ENCODE data around the gene HMGB4. TPM values are rescaled to one million over a fixed set of nuclear protein-coding genes. Genes with fewer than 3 reads are reported as not detected.

HMGB4 gene
- total RNA-seq, 2 donors from 2014 or later = not detected

DNA sequence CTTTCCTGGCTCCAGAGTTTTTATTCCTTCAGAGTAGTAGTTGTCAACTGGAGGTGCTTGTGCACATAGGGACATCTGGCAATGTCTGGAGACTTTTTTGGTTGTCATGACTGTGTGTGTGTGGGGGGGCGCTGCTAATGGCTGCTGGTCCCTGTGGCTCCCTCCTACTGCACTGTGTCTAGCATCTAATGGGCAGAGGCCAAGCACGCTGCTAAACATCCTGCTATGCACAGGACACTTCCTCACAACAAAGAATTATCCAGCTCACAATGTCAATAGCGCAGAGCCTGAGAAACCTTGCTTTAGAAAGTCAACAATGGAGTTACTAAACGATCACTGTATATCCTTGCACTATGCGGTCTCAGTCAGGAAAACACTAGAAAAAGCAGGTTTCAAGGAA is 19.7 kb upstream of the HMGB4 start:
- intact Hi-C loops (cut with DNase I) = no loop called here
- no peak for DNase-seq (ENCODE audit: low spot score)

DNA sequence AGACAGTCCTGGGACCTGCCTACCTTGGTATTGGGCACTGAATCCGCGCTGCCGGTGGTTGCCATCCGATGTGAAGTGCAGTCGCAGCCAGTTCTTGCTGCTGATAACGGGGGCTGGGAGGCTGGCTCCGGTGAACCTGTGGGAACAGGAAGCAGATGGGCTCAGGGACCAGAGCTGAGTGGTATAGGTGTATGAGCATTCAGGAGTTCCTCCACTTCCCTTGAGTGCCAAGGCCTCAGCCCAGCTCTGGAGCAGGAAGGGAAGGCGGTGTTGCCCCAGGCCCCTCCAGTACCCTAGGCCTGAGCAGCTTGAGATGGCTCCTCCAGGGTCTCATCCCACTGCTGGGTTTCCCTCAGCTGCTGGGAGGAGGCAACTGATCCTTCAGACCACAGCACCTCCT is 17.0 kb upstream of the HMGB4 start:
- DNase-seq (ENCODE audit: low spot score) = no peak
- intact Hi-C loops (cut with DNase I) = no loop called here

DNA sequence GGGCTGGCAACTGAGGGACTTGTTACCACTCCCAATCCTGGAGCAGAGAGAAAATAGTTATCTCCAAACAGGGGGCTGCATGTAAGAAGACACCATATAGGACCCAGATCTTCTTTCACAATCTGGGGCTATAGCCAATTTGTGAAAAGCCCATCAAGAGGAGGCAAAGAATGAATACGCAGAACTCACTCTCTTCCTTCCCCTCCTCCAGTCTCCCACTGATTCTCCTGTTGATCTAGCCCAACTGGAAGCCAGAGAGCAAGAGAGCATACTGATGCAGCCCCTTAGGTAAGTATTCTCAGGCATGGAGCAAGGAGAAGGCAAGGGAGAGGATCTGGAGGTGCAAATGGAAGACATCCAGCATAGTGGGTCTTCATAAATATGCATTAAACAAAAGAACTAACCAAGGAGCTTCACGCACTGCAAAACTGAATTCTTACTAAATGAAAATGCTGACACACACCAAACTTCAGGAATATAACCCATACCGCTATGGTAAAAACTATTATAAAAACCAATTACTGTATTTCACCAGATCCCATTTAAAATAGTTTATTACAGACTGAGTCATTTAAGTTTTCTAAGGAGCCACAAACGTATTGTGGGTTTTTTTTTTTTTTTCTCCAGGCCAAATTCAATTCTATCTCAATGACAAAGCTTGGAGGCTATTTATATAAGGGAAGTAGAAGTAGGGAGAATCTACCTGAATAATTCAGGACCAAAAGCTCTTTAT is 15.5 kb upstream of the HMGB4 start:
- DNase-seq (ENCODE audit: low spot score) = no peak
- intact Hi-C loops (cut with DNase I) = no loop called here

DNA sequence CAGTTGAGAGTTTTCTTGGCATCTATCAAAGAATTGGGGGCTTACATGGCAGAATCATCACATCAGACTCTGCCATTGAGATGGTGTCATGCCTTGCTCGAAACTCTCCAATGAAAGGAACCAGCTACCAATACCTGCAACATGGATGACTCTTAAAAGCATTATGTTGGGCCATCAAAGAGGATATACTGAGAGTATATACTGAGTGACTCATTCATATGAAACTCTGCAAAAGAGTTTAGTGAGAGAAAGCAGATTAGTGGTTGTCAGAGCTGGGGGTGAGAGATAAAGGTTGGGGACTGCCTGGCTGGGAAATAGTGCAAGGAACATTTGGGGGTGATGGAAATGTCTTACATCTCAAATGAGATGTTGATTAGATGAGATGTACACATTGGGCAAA is 14.7 kb upstream of the HMGB4 start:
- intact Hi-C loops (cut with DNase I) = no loop called here
- no peak for DNase-seq (ENCODE audit: low spot score)

DNA sequence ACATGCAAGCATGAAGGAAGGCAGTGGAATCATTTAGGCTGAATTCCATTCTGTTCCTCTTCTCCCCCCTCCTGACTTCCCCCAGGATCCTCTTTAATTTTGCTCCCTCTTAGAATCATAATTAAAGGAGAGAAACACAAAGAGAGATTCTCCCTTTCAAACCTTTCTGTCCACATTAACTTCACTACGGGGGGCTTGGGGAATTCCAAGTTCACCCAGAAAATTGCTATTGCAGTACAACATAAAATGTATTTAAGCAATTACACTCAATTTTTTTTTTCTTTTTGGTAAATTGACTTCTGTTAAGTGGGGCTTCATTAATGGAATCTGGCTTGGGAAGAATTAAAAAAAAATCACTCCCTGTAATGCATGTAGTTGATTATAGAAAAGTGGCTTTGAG is 13.4 kb upstream of the HMGB4 start:
- intact Hi-C loops (cut with DNase I) = no loop called here

DNA sequence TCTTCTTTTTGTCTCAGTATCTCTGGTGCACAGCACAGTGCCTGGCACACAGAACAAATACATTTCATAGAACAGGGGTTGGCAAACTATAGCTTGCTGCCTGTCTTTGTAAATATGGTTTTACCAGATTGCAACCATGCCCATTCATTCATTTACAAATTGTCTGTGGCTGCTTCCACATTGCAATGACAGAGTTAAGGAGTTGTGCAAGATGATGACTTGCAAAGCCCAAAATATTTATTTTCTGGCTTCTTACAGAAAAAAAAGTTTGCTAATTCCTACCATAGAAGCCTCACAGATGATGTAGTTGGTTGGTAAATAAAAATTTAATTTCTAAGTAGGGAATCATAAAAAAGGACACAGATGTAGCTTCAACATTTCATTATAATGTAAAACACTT is 11.2 kb upstream of the HMGB4 start:
- DNase-seq (ENCODE audit: low spot score) = no peak
- intact Hi-C loops (cut with DNase I) = no loop called here

More for the DNA sequence above, 13.4 kb upstream of the HMGB4 start:
- DNase-seq (ENCODE audit: low spot score) = no peak

DNA sequence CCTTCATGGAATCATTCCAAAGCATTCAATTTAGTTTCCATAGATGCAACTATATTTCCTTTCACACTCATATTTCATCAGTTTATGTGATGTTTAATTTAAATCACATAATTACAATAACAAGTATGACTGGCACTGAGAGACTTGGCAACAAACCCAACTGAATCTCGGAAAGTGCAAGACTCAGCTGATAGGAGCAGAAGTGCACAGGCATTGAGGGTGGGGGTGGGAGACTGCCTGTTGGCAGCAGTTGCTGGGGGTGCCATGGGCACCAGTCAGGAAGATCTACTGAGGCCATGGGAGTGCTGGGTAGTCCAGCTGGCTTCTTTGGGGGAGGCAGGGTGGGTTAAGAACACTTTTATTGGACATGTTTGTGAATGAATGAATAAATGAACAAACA is 10.4 kb upstream of the HMGB4 start:
- intact Hi-C loops (cut with DNase I) = no loop called here
- DNase-seq (ENCODE audit: low spot score) = no peak

DNA sequence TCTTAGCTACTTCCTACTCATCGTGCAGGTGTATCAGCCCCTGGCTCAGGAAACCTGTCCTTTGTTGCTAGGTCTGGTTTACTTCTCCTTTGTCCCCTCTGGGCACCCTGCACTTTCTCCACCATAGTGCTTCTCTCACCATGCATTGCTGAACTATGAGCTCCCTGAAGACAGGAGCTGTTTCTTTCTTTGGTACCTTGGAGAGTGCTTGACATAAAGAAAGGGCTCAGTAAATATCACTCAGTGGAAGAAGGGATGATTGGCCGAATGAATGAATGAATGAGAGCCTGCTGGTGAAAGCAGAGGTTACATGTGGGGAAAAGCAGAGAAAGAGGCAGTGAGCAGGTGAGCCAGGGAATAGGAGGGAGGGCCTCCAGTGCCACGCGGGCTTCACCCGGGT is 9.8 kb upstream of the HMGB4 start:
- no peak for DNase-seq (ENCODE audit: low spot score)
- intact Hi-C loops (cut with DNase I) = no loop called here

DNA sequence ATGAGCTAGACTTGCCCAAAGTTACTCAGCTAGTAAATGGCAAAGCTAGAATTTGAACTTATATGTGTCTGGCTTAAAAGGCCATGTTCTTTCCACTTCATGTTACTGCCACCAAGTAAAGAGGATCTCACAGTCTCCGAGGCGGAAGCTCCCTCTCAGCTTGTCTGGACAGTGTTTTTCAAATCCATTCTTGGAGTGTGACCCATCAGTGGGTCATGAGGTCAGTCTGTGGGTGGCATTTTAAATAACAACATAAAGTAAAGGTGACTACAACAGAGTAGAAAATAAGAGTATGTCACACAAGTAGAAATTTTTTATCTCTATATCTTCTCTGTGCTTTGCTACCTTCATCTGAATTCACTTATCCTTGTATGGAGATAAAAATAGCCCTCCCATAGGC is 3.2 kb upstream of the HMGB4 start:
- intact Hi-C loops (cut with DNase I) = no loop called here
- no peak for DNase-seq (ENCODE audit: low spot score)

DNA sequence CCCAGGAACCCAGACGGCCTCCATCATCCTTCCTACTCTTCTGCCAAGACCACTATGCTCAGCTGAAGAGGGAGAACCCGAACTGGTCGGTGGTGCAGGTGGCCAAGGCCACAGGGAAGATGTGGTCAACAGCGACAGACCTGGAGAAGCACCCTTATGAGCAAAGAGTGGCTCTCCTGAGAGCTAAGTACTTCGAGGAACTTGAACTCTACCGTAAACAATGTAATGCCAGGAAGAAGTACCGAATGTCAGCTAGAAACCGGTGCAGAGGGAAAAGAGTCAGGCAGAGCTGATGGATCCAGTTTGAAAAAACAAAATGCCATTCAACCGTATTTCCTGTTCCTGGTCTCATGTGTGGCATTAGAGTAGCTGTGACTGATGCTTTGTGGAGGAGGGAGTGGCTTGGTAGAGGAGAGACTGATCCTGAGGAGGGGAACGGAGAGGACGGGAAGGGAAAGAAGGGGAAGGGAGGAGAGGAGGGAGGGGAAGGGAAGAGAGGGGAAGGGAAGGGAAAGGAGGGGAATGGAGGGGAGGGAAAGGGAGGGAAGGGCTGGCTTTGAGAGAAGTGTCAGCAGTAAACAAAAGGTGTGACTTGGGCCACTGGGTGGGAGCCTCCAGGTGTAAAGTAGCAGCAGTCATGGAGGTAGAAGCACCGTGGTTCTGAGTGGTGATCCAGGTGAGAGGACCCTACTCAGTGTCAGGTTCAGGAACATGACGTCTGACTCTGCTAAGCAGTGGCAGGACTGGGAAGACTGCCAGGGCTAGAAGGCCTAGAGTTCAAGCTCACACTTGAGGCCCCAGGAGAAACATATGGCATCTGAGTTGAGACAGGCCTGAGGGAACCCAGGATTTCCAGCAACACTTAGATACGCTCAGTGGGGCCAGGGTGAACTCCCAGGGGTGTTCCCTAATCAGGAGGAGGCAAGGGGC is 846 bp downstream of the HMGB4 start:
- intact Hi-C loops (cut with DNase I) = no loop called here
- no peak for DNase-seq (ENCODE audit: low spot score)

DNA sequence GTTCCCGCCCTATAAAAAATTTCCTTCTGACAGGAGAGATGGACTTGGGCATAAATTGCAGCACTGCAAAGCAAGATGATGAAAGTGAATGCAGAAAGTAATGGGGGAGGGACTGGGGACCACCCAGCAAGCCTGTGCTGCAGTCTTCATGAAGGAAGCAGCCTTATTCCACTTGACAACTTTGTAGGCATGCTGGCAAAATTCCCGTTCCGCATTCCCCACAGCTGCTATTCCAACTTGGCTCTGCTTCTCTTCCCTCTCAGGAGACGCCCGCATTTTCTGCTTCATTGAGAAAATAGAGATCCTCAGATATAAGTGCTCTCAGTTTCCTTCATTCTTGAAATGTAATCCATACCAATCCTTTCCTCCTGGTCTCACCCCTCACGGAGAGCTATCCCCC is 2.4 kb downstream of the HMGB4 start:
- DNase-seq (ENCODE audit: low spot score) = no peak
- intact Hi-C loops (cut with DNase I) = no loop called here

DNA sequence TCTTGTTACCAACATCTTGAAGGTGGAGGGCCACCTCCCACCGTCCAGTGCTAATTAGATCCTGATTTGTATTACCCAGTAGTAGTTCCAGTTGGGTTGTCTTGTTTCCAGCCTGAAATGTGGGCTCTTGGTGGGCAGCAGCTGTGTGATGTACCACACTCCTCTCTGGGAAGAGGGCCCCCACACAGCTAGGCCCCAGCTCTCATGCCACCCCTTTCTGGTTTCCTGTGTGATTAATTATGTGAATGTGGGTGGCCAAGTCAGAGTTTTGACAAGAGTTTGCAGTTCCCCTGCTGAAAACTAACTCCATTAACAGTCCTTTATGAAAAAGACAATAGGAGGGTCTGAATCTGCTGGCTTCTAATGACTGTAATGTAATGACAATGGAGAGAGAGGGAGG is 3.8 kb downstream of the HMGB4 start:
- intact Hi-C loops (cut with DNase I) = no loop called here
- DNase-seq (ENCODE audit: low spot score) = no peak

DNA sequence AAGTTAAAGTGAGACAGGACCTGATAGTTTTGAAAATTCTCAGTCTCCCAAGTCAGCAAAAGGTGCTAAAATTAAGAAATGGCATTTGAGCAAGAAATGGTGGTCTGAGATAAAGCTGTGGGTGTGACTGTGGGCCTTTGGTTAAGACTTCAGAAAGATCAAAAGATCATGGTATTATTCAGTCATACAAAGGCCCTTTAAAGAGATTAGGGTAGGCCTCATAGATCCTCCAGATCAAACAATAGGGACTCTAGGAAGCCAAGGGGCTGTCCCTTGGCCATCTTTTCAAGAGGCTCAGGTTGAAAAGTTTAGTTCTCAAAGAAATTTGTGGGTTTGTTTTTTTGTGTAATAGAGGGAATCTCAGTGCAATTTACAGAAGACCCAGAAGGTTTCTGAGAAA is 8.4 kb downstream of the HMGB4 start:
- intact Hi-C loops (cut with DNase I) = no loop called here
- DNase-seq (ENCODE audit: low spot score) = no peak

DNA sequence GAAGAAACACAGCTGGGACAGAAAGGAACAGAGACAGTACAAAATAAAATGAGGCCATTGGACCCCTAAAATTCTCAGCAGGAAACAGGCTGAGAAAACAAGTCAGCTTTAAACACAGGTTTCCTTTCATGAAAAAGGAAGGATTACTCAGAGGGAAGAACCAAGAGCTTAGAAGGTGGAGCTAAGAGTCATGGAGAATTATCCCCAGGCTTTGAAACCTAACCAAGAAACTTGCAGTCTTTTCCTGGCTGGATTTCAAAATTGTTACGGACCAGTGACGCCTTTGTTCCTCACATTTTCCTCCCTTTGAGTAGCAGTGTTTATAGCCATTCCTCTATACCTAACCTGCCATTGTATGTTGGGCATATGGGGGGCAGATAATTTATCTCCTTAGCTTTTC is 8.8 kb downstream of the HMGB4 start:
- intact Hi-C loops (cut with DNase I) = no loop called here
- DNase-seq (ENCODE audit: low spot score) = no peak

DNA sequence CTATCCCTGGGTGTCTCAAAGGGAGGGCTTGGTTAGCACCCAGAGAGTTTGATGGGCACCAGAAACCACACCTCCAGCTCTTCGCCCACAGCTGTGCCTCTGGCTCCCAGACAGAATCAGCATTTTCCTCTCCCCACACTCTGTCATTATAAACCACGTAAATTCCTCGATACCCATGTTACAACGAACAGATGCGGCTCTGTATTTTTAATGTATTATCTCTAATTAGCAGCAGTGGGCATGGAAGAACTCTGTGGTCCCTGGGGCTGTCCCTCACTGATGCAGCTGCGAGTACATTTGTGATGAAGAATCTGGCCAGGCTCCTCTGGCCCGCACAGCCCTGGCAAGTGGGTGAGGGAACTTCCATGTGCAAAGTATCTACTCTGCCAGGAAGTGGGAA is 10.8 kb downstream of the HMGB4 start:
- intact Hi-C loops (cut with DNase I) = no loop called here
- no peak for DNase-seq (ENCODE audit: low spot score)

DNA sequence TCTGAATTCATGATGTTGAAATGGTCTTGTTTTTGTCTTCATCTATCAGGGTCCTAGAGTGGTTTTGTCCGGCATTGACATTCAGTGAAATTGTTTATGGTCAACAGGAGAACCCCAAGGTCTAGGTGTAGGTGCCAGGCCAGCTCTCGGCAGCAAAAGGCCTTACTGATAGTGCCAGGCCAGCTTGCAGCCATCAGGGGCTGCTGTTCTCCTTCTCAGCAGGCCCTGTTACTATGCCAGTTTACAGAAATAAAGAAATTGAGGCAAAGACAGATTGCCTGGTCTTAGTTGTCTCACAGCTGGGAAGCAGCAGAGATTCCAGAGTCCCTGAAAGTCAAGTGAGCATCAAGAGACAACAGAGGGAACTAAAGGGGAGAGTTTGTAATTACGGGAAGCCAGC is 12.0 kb downstream of the HMGB4 start:
- DNase-seq (ENCODE audit: low spot score) = no peak
- intact Hi-C loops (cut with DNase I) = no loop called here

DNA sequence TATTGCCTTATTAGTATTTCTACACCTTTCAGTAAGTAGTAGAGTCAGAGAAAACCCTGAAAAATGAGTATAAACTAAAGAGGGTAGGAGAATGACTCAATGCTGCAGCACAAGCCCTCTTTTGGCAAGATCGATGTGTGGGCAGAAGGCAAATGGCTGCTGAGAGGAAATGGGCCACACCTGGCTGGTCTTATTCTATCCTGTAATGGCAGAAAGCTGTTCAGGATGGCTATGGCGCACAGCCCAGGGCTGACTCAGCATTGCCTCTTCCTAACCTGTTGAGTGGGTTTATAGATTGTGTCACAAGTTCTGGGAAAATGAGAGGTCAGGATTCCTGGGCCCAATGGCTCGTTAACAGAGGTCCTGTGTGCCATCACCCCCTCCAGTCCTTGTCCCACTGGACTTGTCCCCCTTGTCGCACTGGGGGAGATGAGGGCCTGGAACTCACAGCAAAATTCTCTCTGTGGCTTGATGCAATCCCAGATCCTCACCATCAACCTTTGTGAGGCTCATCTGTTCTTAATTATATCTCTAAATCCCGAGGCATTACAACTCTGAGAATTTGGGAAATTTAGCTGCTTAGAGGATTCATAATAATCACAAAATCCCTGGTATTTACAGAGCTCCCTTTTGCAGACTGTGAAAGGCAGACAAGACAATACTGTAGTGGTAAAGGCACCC is 13.2 kb downstream of the HMGB4 start:
- intact Hi-C loops (cut with DNase I) = no loop called here

DNA sequence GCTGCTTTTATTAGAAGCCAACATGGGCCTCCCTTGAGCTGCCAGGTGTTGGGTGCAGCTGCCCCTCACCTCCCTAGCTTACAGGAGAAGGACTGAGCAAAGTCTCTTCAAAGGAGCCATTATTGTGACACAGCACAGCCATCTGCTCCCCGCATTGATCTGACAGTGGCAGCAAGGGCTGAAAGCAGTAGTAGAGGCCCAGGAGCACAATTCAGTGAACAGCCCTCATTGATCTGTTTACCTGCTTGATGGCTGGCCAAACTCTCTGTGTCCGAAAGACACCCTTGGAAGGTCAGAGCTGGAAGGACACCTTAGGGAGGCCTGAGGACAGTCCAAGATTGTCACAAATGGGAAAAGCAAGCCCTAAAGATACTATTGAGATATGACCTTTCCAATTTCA is 14.5 kb downstream of the HMGB4 start:
- no peak for DNase-seq (ENCODE audit: low spot score)
- intact Hi-C loops (cut with DNase I) = no loop called here

More for the DNA sequence above, 13.2 kb downstream of the HMGB4 start:
- DNase-seq (ENCODE audit: low spot score) = peak; percentile 93

DNA sequence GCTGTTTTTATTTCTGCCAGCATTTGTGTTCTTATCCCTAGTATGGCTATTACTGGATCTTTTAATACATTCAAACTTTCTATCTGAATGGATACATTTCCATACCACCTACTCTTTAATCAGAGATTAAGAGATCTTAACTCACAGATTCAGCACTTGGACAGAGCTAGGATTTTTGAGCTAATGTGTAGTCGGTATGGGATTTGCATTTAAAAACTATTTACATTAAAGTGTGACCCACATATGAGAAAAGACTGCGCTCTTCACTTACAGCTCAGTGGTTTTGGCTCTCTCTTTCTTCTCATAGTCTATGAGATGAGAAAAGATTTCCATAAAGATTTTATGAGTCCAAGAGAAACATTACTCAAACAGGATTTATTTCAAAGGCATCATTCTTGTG is 16.4 kb downstream of the HMGB4 start:
- intact Hi-C loops (cut with DNase I) = no loop called here
- no peak for DNase-seq (ENCODE audit: low spot score)

DNA sequence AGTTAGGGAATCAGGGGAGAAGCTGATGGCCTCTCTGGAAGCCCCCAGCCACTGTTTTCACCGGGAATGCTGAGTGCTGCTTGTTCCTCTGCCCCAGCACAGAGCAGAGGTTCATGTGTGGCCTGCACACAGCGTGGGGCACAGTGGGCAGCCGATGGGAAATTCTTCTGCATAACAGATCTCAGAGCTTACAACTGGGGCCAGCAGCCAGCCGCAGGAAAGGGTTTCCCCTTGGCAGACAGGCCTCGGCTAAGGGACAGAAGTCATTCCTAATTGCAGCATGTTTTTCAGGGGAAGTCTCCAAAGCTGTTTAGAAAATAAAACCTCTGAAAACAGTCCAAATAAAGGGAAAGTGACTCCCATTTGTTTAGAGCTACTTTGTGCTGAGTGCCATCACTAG is 22.6 kb downstream of the HMGB4 start:
- intact Hi-C loops (cut with DNase I) = no loop called here

More for the DNA sequence above, 22.6 kb downstream of the HMGB4 start:
- no peak for DNase-seq (ENCODE audit: low spot score)

All from posterior vena cava (tissue), 2 donors.